C4-2B (cell line): ENCODE results near the gene ENO2.

Experiments used
- ZFX ChIP-seq: fragments of 450-650 bp; IDR thresholded peaks from 2 replicates; pipeline ENCODE4 v1.6.1; 2017
- TF ChIP-seq, protein P1 (sequence below): fragments of 450-650 bp; conservative IDR thresholded peaks from 2 replicates; pipeline ENCODE4 v1.5.1; 2017; ENCODE audit warnings: mild to moderate bottlenecking

DNA sequence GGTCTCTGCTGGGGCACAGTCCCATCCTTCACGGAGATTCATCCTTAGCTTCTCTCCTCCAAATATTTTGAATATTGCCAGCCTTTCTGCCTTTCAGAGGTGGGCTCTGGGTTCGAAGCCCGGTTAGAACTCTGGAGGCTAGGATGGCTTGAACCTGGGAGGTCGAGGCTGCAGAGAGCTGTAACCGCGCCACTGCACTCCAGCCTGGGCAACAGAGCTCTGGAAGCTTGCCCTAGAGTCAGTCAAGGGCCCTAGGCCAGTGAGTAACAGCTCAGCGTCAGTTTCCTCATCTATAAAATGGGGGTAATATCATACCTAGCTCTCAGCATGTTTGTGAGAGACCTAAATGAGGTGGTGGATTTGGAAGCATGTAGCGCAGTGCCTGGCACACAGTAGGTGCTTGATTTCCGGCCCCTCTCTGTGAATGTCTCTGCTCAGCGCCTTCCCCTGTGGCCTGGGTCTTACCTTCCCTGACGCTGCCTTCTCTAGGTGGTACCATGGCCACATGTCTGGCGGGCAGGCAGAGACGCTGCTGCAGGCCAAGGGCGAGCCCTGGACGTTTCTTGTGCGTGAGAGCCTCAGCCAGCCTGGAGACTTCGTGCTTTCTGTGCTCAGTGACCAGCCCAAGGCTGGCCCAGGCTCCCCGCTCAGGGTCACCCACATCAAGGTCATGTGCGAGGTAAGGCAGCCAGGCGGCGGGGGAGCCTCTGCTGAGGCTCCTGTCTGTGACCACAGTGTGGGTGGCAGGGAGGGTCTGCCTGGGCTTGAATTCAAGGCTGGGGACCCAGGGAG, 40.1 kb downstream of the ENO2 start:
- TF ChIP-seq, protein P1, sequence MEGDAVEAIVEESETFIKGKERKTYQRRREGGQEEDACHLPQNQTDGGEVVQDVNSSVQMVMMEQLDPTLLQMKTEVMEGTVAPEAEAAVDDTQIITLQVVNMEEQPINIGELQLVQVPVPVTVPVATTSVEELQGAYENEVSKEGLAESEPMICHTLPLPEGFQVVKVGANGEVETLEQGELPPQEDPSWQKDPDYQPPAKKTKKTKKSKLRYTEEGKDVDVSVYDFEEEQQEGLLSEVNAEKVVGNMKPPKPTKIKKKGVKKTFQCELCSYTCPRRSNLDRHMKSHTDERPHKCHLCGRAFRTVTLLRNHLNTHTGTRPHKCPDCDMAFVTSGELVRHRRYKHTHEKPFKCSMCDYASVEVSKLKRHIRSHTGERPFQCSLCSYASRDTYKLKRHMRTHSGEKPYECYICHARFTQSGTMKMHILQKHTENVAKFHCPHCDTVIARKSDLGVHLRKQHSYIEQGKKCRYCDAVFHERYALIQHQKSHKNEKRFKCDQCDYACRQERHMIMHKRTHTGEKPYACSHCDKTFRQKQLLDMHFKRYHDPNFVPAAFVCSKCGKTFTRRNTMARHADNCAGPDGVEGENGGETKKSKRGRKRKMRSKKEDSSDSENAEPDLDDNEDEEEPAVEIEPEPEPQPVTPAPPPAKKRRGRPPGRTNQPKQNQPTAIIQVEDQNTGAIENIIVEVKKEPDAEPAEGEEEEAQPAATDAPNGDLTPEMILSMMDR, result no peak
- no peak for TF ChIP-seq ZFX
